Esophagus muscularis mucosa (tissue), 4 donors: ENCODE measurements around the gene S100G. TPM values are rescaled to one million over a fixed set of nuclear protein-coding genes. Genes with fewer than 3 reads are reported as not detected.
"Not testable (repeated sequence)": the region's sequence is repeated elsewhere in the genome, so short reads cannot be mapped to it uniquely, and the experiment has no call there.

Source experiments
- DNase-seq: peaks from one replicate; pipeline ENCODE4 v3.0.0-alpha.2; 2017; ENCODE audit errors: extremely low spot score
- H3K27ac ChIP-seq, 4 donors: fragments of 200-600 bp; sonication (generic); replicated peaks in 1 of 4; 1 replicate in 3 of 4; 2 replicates in 1 of 4; pipeline ENCODE4 v1.5.1; 2016 to 2019; ENCODE audit warnings: mild to moderate bottlenecking in 1 of 4
- H3K27me3 ChIP-seq, 4 donors: fragments of 200-600 bp; sonication (generic); one replicate each; pipeline versions ENCODE4 v1.5.1 to v1.6.0; 2016 to 2019
- H3K36me3 ChIP-seq, 4 donors: fragments of 200-600 bp; sonication (generic); one replicate each; pipeline ENCODE4 v1.5.1; 2016 to 2019
- H3K4me1 ChIP-seq, 4 donors: fragments of 200-600 bp; sonication (generic); one replicate each; pipeline ENCODE4 v1.5.1; 2016 to 2019
- H3K4me3 ChIP-seq, 4 donors: fragments of 200-600 bp; sonication (generic); 1 replicate in 2 of 4; 2 replicates in 2 of 4; pipeline ENCODE4 v1.5.1; 2016 to 2019; ENCODE audit warnings: mild to moderate bottlenecking in 4 of 4, moderate library complexity in 1 of 4
- H3K9me3 ChIP-seq, 4 donors: fragments of 200-600 bp; sonication (generic); 1 replicate in 3 of 4; 2 replicates in 1 of 4; pipeline ENCODE4 v1.5.1; 2016 to 2019
- CTCF ChIP-seq, 3 experiments: fragments of 200-600 bp in 2 of 3; fragments of 450-650 bp in 1 of 3; sonication (generic) in 2 of 3; IDR thresholded peaks; one replicate each; pipeline ENCODE4 v1.5.1; 2017 to 2019; ENCODE audit warnings: antibody characterized with exemption in 3 of 3, mild to moderate bottlenecking in 2 of 3, moderate library complexity in 1 of 3
- EP300 ChIP-seq: sonication (generic); formaldehyde crosslinking; IDR thresholded peaks from one replicate; pipeline ENCODE4 v1.6.1; 2017; ENCODE audit warnings: antibody characterized with exemption
- POLR2A ChIP-seq: fragments of 450-650 bp; IDR thresholded peaks from one replicate; pipeline ENCODE4 v1.6.1; 2017; ENCODE audit warnings: antibody characterized with exemption, moderate library complexity, mild to moderate bottlenecking, low read depth
- POLR2AphosphoS5 ChIP-seq, 2 donors: sonication (generic); formaldehyde crosslinking; IDR thresholded peaks; one replicate each; pipeline ENCODE4 v1.6.1; 2017; ENCODE audit warnings: antibody characterized with exemption in 2 of 2
- WGBS: methylation state at CpG from one replicate; pipeline ENCODE4 v1.1.5; 2018; 5-methylcytosine and 5-hydroxymethylcytosine counted together
- intact Hi-C: fragments of 100-400 bp; cut with DNase I; formaldehyde crosslinking; loops from one replicate; pipeline ENCODE4 v1.15.1; 2023
- total RNA-seq, 4 donors: library from RNA; depleted of rRNA; stranded (reverse); fragments of >200 nt; gene quantifications; one replicate each; pipeline versions ENCODE4 v1.1.0 to v1.2.1, GENCODE V29; 2016

The S100G gene
- total RNA-seq, 4 donors from 2014 or later = not detected

DNA sequence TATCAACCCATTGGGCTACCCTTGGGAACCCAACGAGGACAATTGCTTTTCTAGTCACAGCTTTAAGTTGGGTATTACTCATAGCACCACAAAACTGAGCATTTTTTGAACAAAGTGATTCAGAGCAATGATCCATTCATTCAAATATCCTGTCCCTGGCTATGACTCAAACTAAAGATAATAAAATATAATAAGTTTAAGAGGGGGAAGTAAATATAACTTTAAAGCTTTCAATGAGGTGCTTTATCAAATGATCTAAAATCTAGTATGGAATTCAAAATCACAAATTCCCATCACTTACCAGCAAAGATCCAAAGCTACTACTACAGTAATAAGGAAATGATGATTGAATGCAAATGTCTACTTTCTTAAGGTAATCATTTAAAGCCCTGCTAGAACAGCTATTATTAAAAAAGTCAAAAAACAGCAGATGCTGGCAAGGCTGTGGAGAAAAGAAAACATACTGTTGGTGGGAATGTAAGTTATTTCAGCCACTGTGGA lies 39.8 kb upstream of the S100G start:
- Histone ChIP-seq H3K36me3 (peaks cover 0 to 16% (median 2%) of the 10 kb centered on the region in 4 donors), H3K27ac (no peak overlapping the region), H3K27me3 (no peaks in the 10 kb centered on the region), H3K4me1 (no peaks in the 10 kb centered on the region), H3K9me3 (no peaks in the 10 kb centered on the region), H3K4me3 (no peak overlapping the region)
- intact Hi-C loops = no loop called here
- whole genome bisulfite sequencing = 83% methylated on average over 1 of the region's 1 CpG
- no peak for DNase-seq
- TF ChIP-seq EP300 (no peak), POLR2A (no peak), CTCF (IDR thresholded peaks at IDR 0.05) (no peak), POLR2AphosphoS5 (IDR thresholded peaks at IDR 0.05) (no peak)

DNA sequence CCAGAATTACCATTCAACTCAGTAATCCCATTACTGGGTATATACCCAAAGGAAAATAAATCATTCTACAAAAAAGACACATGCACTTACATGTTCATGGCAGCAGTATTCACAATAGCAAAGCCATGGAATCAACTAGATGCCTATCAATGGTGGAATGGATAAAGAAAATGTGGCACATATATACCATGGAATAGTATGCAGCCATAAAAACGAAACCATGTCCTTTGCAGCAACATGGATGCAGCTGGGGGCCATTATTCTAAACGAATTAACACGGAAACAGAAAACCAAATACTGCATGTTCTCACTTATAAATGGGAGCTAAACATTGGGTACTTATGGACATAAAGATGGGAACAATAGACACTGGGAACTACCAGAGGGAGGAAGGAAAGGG lies 39.3 kb upstream of the S100G start:
- H3K4me1 ChIP-seq, intact Hi-C loops: not testable (repeated sequence)
- peaks cover 0 to 16% (median 2%) of the 10 kb centered on the region in 4 donors for H3K36me3 ChIP-seq

GRCh38 chrX:16612257-16612897 lies 37.6 kb upstream of the S100G start:
- Histone ChIP-seq H3K9me3 (no peaks in the 10 kb centered on the region), H3K27ac (no peak overlapping the region), H3K4me1 (no peaks in the 10 kb centered on the region), H3K36me3 (peaks cover 0 to 19% (median 2%) of the 10 kb centered on the region in 4 donors), H3K27me3 (no peaks in the 10 kb centered on the region), H3K4me3 (no peak overlapping the region)
- intact Hi-C loops = no loop called here
- 63% methylated on average over 6 of the region's 6 CpGs for WGBS
- DNase-seq = no peak
- TF ChIP-seq POLR2AphosphoS5 (IDR thresholded peaks at IDR 0.05) (no peak), CTCF (IDR thresholded peaks at IDR 0.05) (no peak), EP300 (no peak), POLR2A (no peak)

More for the DNA sequence above, 39.3 kb upstream of the S100G start:
- H3K27ac ChIP-seq, H3K4me3 ChIP-seq, H3K9me3 ChIP-seq, H3K27me3 ChIP-seq, DNase-seq: not testable (repeated sequence)
- whole genome bisulfite sequencing = 84% methylated on average over 3 of the region's 3 CpGs

DNA sequence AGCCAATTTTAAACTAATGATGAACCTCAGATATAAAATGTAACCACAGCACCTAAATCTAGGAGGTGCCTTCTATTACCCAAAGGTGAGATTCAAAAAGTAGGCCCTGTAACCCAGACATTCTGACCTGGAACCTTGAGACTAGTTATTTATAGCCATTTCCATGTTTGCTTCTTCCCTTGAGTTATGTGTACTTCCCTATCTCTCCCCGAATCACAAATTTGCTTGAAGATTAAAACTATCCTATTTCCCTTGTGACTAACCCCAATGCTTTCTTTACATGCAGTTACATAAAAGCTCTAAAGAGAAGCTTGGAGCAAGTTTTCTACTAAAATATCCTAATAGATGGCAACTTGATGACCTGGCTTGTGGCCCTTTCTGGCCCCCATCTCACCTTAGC lies 32.6 kb upstream of the S100G start:
- WGBS = 100% methylated on average over 1 of the region's 1 CpG
- intact Hi-C loops = no loop called here
- TF ChIP-seq CTCF (IDR thresholded peaks at IDR 0.05) (no peak), EP300 (no peak), POLR2A (no peak), POLR2AphosphoS5 (IDR thresholded peaks at IDR 0.05) (no peak)
- H3K4me1 ChIP-seq = no peaks in the 10 kb centered on the region
- H3K27ac ChIP-seq = no peak overlapping the region
- H3K4me3 ChIP-seq = no peak overlapping the region
- H3K9me3 ChIP-seq = no peaks in the 10 kb centered on the region
- DNase-seq = no peak
- H3K27me3 ChIP-seq = no peaks in the 10 kb centered on the region
- peaks cover 0 to 32% (median 6%) of the 10 kb centered on the region in 4 donors for H3K36me3 ChIP-seq

GRCh38 chrX:16618422-16618821 lies 31.5 kb upstream of the S100G start:
- no peak for DNase-seq
- Histone ChIP-seq H3K4me1 (no peaks in the 10 kb centered on the region), H3K36me3 (peaks cover 0 to 24% (median 4%) of the 10 kb centered on the region in 4 donors), H3K9me3 (no peaks in the 10 kb centered on the region), H3K27me3 (no peaks in the 10 kb centered on the region), H3K27ac (no peak overlapping the region), H3K4me3 (no peak overlapping the region)
- intact Hi-C loops = no loop called here
- WGBS = 94% methylated on average over 1 of the region's 1 CpG
- TF ChIP-seq CTCF (IDR thresholded peaks at IDR 0.05) (no peak), POLR2A (no peak), EP300 (no peak), POLR2AphosphoS5 (IDR thresholded peaks at IDR 0.05) (no peak)
